ENCODE measurements around the gene CLDN20.

Gene CLDN20

GRCh38 chr6:155270561-155271091 lies 6.8 kb downstream of the CLDN20 start:
- no peak for DNase-seq (ENCODE audit: low read depth)

- no peak for DNase-seq (ENCODE audit: low read depth)
Observed at GRCh38 chr6:155271145-155271544, 7.3 kb downstream of the CLDN20 start.

- DNase-seq (ENCODE audit: low read depth), result no peak
Observed at GRCh38 chr6:155272353-155273232, 8.8 kb downstream of the CLDN20 start.

GRCh38 chr6:155273431-155273830 lies 9.6 kb downstream of the CLDN20 start:
- DNase-seq (ENCODE audit: low read depth), result no peak

- DNase-seq (ENCODE audit: low read depth), result no peak
Observed at GRCh38 chr6:155274106-155274505, 10.3 kb downstream of the CLDN20 start.

- no peak for DNase-seq (ENCODE audit: low read depth)
Observed at GRCh38 chr6:155274533-155274932, 10.7 kb downstream of the CLDN20 start.

- DNase-seq (ENCODE audit: low read depth), result no peak
Observed at GRCh38 chr6:155275808-155276480, 12.1 kb downstream of the CLDN20 start.

- DNase-seq (ENCODE audit: low read depth), result no peak
Observed at GRCh38 chr6:155276638-155277037, 12.8 kb downstream of the CLDN20 start.

GRCh38 chr6:155278319-155279049 lies 14.7 kb downstream of the CLDN20 start:
- DNase-seq (ENCODE audit: low read depth), result no peak

- DNase-seq (ENCODE audit: low read depth), result no peak
Observed at GRCh38 chr6:155284775-155285174, 21.0 kb downstream of the CLDN20 start.

- DNase-seq (ENCODE audit: low read depth), result no peak
Observed at GRCh38 chr6:155287762-155288161, 23.9 kb downstream of the CLDN20 start.

GRCh38 chr6:155290491-155290890 lies 26.7 kb downstream of the CLDN20 start:
- no peak for DNase-seq (ENCODE audit: low read depth)

GRCh38 chr6:155291291-155291690 lies 27.5 kb downstream of the CLDN20 start:
- DNase-seq (ENCODE audit: low read depth), result no peak

- DNase-seq (ENCODE audit: low read depth), result no peak
Observed at GRCh38 chr6:155292711-155293110, 28.9 kb downstream of the CLDN20 start.

- no peak for DNase-seq (ENCODE audit: low read depth)
Observed at GRCh38 chr6:155297669-155298068, 33.9 kb downstream of the CLDN20 start.

- no peak for DNase-seq (ENCODE audit: low read depth)
Observed at GRCh38 chr6:155301867-155302266, 38.1 kb downstream of the CLDN20 start.

GRCh38 chr6:155303361-155303870 lies 39.6 kb downstream of the CLDN20 start:
- DNase-seq (ENCODE audit: low read depth), result no peak

- DNase-seq (ENCODE audit: low read depth), result no peak
Observed at GRCh38 chr6:155306958-155307357, 43.1 kb downstream of the CLDN20 start.

GRCh38 chr6:155309150-155309549 lies 45.3 kb downstream of the CLDN20 start:
- no peak for DNase-seq (ENCODE audit: low read depth)

GRCh38 chr6:155310596-155310995 lies 46.8 kb downstream of the CLDN20 start:
- DNase-seq (ENCODE audit: low read depth), result no peak

- DNase-seq (ENCODE audit: low read depth), result no peak
Observed at GRCh38 chr6:155311086-155311485, 47.3 kb downstream of the CLDN20 start.

GRCh38 chr6:155311583-155311982 lies 47.8 kb downstream of the CLDN20 start:
- no peak for DNase-seq (ENCODE audit: low read depth)

All from activated gamma-delta T cell treated with anti-CD3 and anti-CD28 coated beads, Interleukin-2, amount 50 U/mL, for 16 hours (primary cell).